HL-60 (cell line): ENCODE measurements around the gene ACTA2.

Experiments used
- DNase-seq, 2 experiments: peaks; one replicate each; pipeline ENCODE4 v3.0.0-alpha.2; 2010 to 2020; ENCODE audit warnings: low read depth in 1 of 2, low spot score in 1 of 2
- H3K27ac ChIP-seq: fragments of 250-450 bp; sonication (Bioruptor Pico); replicated peaks from 2 replicates; pipeline ENCODE4 v1.5.1; 2020; ENCODE audit warnings: mild to moderate bottlenecking, moderate library complexity
- H3K27me3 ChIP-seq: fragments of 250-450 bp; sonication (Bioruptor Pico); 2 replicates; pipeline ENCODE4 v1.5.1; 2021; ENCODE audit warnings: mild to moderate bottlenecking, moderate library complexity; ENCODE audit not compliant: insufficient read depth, poor library complexity, severe bottlenecking
- H3K4me3 ChIP-seq: replicated peaks from 2 replicates; pipeline ENCODE4 v1.5.1; 2011; ENCODE audit warnings: mild to moderate bottlenecking, control low read depth, low read length; ENCODE audit not compliant: insufficient read depth
- GABPA ChIP-seq: IDR thresholded peaks from 2 replicates; pipeline ENCODE4 v1.6.1; 2012; ENCODE audit warnings: low read depth
- POLR2AphosphoS5 ChIP-seq: IDR thresholded peaks from 2 replicates; pipeline ENCODE4 v1.6.1; 2012; ENCODE audit warnings: low read depth
- SPI1 ChIP-seq: IDR thresholded peaks from 2 replicates; pipeline ENCODE4 v1.6.1; 2012; ENCODE audit warnings: low read depth, mild to moderate bottlenecking, borderline replicate concordance
- TF ChIP-seq, protein P1 (sequence below): IDR thresholded peaks from one replicate; pipeline ENCODE4 v1.5.1; 2011; ENCODE audit warnings: low read length, control low read depth, inconsistent platforms; ENCODE audit not compliant: insufficient read depth
- TF ChIP-seq, protein P2 (sequence below): IDR thresholded peaks from 2 replicates; pipeline ENCODE4 v1.6.1; 2012; ENCODE audit warnings: low read depth; ENCODE audit not compliant: insufficient replicate concordance

ACTA2 gene

DNA sequence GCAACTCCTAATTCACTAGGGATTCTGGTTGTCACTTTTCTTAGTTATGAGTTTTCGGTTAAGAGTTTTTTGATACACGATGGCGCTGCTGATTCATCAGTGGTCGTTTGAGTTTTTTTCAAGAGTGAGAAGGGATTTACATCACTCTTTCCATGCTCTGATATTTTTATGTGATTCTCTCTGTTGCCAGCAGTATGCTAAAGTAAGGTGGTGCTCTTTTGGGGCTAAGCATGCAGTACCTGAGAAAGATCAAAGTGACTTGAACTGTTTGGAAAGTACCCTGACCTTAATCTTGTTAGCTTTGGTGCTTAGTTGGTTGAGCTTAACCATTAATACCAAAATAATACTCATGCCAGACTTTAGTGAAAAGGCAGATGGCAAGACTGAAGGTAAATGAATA, 44.4 kb downstream of the ACTA2 start:
- no peaks in the 10 kb centered on the region for H3K27me3 ChIP-seq
- no peak overlapping the region for H3K4me3 ChIP-seq
- TF ChIP-seq, protein P1, sequence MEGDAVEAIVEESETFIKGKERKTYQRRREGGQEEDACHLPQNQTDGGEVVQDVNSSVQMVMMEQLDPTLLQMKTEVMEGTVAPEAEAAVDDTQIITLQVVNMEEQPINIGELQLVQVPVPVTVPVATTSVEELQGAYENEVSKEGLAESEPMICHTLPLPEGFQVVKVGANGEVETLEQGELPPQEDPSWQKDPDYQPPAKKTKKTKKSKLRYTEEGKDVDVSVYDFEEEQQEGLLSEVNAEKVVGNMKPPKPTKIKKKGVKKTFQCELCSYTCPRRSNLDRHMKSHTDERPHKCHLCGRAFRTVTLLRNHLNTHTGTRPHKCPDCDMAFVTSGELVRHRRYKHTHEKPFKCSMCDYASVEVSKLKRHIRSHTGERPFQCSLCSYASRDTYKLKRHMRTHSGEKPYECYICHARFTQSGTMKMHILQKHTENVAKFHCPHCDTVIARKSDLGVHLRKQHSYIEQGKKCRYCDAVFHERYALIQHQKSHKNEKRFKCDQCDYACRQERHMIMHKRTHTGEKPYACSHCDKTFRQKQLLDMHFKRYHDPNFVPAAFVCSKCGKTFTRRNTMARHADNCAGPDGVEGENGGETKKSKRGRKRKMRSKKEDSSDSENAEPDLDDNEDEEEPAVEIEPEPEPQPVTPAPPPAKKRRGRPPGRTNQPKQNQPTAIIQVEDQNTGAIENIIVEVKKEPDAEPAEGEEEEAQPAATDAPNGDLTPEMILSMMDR = no peak
- TF ChIP-seq POLR2AphosphoS5 = no peak
- TF ChIP-seq, protein P2, sequence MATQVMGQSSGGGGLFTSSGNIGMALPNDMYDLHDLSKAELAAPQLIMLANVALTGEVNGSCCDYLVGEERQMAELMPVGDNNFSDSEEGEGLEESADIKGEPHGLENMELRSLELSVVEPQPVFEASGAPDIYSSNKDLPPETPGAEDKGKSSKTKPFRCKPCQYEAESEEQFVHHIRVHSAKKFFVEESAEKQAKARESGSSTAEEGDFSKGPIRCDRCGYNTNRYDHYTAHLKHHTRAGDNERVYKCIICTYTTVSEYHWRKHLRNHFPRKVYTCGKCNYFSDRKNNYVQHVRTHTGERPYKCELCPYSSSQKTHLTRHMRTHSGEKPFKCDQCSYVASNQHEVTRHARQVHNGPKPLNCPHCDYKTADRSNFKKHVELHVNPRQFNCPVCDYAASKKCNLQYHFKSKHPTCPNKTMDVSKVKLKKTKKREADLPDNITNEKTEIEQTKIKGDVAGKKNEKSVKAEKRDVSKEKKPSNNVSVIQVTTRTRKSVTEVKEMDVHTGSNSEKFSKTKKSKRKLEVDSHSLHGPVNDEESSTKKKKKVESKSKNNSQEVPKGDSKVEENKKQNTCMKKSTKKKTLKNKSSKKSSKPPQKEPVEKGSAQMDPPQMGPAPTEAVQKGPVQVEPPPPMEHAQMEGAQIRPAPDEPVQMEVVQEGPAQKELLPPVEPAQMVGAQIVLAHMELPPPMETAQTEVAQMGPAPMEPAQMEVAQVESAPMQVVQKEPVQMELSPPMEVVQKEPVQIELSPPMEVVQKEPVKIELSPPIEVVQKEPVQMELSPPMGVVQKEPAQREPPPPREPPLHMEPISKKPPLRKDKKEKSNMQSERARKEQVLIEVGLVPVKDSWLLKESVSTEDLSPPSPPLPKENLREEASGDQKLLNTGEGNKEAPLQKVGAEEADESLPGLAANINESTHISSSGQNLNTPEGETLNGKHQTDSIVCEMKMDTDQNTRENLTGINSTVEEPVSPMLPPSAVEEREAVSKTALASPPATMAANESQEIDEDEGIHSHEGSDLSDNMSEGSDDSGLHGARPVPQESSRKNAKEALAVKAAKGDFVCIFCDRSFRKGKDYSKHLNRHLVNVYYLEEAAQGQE = no peak
- TF ChIP-seq SPI1 = no peak
- no peak for TF ChIP-seq GABPA
- no peak overlapping the region for H3K27ac ChIP-seq
- no peak for DNase-seq

DNA sequence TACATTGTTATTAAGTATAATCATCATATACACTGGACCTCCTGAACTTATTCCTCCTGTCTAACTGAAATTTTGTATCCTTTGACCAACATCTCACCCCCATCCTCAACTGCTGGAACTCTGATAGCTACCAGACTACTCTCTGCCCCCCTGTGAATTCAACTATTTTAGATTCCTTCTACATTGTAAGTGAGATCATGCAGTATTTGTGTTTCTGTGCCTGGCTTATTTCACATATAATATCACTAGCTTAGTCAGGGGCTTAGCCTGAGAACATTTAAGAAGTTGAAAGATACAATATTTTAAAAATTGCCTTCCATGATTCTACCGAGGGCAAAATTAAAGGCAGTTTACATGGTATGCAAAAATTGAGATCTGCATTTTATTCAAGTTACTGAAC, 45.7 kb downstream of the ACTA2 start:
- Histone ChIP-seq H3K27me3 (no peaks in the 10 kb centered on the region), H3K27ac (no peak overlapping the region), H3K4me3 (no peak overlapping the region)
- TF ChIP-seq POLR2AphosphoS5 (no peak), SPI1 (no peak), GABPA (no peak)
- TF ChIP-seq, protein P2 = no peak
- TF ChIP-seq, protein P1 = no peak
- DNase-seq = no peak

DNA sequence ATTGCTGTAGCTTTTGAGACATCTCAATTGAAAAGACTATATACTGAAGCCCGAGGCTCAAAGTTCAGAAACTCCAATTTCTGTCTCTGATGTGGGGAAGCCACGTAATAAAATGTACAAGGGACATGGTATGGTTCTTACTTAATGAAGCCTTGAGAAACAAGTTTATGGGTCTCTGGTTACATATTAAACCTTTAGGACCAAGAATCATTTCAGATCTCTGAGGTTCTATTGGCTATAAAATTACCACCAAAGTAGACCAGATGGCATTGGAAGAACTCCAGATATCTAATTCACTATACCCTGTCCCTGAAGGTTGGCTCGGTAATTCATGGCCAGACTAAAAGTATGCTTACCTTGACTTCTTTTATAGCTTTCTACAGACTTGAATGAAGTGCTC, 48.9 kb downstream of the ACTA2 start:
- no peak for DNase-seq
- TF ChIP-seq, protein P1 = no peak
- TF ChIP-seq SPI1 (no peak), GABPA (no peak), POLR2AphosphoS5 (no peak)
- TF ChIP-seq, protein P2 = no peak
- no peak overlapping the region for H3K27ac ChIP-seq
- no peak overlapping the region for H3K4me3 ChIP-seq
- no peaks in the 10 kb centered on the region for H3K27me3 ChIP-seq
